GM10266 (cell line): ENCODE data around the gene PPM1D.
"Not testable (repeated sequence)": the region's sequence is repeated elsewhere in the genome, so short reads cannot be mapped to it uniquely, and the experiment has no call there.

Source experiments
- DNase-seq: peaks from one replicate; pipeline ENCODE4 v3.0.0; 2012; ENCODE audit errors: extremely low spot score
- CTCF ChIP-seq: IDR thresholded peaks from 2 replicates; pipeline ENCODE4 v1.5.1; 2012; ENCODE audit warnings: mild to moderate bottlenecking, low read depth; ENCODE audit not compliant: control insufficient read depth, insufficient read depth; ENCODE audit errors: missing control alignments

PPM1D gene

GRCh38 chr17:60579551-60579950 lies 20.4 kb upstream of the PPM1D start:
- no peak for DNase-seq
- no peak for TF ChIP-seq CTCF

DNA sequence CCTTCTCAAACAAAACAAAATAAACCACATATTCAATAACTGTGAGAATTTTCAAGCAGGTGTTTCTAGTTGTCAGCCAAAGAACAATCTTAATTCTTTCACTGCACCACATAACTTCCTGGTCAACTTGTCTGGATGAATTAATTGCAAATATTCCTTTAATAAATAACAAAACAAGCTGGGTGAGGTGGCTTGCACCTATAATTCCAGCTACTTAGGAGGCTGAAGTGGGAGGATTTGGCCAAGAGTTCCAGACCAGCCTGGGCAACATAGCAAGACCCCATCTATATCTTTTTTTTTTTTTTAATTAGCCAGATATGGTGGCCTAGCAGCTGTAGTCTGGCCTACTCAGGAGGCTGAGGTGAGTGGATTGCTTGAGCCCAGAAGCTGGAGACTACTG lies 17.0 kb upstream of the PPM1D start:
- TF ChIP-seq CTCF = no peak
- DNase-seq = no peak

- no peak for DNase-seq
- no peak for TF ChIP-seq CTCF
Measured at GRCh38 chr17:60585887-60586286, 14.1 kb upstream of the PPM1D start.

GRCh38 chr17:60586288-60586974 lies 13.6 kb upstream of the PPM1D start:
- DNase-seq = no peak

DNA sequence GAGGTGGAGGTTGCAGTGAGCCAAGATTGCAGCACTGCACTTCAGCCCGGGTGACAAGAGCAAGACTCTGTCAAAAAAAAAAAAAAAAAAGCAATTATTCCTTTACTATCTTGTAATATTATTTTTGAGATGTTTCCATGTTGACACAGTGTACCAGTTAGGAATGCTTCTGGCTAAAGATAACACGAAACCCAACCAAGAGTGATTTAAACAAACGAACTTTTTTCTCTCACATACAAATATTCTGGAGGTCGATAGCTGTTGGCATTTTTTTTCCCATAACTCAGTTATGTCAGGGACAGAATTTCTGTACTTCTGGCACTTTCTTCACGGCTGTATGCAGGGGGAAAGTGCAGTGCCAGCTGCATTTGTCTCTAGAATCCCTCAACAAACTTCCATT lies 9.9 kb upstream of the PPM1D start:
- TF ChIP-seq CTCF = no peak
- no peak for DNase-seq

More at GRCh38 chr17:60586288-60586974, 13.6 kb upstream of the PPM1D start:
- TF ChIP-seq CTCF = peak; percentile 33

DNA sequence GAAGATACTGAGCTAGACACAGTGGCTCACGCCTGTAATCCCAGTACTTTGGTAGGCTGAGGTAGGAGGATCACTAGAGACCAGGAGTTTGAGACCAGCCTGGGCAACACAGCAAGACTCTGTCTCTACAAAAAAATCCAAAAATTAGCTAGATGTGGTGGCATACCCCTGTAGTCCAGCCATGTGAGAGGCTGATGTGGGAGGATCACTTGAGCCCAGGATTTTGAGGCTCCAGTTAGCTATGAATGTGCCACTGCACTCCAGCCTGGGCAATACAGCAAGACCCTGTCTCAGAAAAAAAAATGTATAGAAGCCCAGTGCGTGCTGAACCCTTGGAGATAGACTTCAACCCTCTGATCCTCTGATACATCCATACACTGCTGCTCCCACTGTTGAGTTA lies 7.2 kb upstream of the PPM1D start:
- TF ChIP-seq CTCF = no peak
- no peak for DNase-seq

DNA sequence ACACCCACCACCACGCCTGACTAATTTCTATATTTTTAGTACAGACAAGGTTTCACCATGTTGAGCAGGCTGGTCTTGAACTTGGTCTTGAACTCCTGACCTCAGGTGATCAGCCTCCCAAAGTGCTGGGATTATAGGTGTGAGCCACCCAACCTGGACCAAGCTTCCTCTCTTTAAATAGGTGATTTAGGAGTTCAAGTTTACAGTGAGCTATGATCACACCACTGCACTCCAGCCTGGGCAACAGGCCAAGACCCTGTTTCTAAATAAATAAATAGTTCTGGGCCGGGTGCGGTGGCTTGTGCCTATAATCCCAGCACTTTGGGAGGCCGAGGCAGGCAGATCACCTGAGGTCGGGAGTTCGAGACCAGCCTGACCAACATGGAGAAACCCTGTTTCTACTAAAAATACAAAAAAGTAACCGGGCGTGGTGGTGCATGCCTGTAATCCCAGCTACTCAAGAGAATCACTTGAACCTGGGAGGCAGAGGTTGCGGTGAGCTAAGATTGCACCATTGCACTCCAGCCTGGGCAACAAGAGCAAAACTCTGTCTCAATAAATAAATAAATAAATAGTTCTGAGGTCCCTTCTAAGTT lies 6.5 kb upstream of the PPM1D start:
- not testable (repeated sequence) for DNase-seq

DNA sequence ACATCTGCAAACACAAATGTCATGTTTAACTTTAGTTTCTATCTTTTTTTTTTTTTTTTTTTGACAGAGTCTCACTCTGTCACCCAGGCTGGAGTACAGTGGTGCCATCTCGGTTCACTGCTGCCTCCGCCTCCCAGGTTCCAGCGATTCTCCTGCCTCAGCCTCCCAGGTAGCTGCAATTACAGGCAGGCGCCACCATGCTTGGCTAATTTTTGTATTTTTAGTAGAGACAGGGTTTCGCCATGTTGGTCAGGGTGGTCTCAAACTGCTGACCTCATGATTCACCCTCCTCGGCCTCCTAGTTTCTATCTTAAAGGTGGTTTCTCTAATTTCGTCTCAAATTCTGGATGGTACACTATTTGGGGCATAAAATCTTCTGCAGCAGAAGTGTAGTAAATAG lies 5.8 kb upstream of the PPM1D start:
- not testable (repeated sequence) for DNase-seq
